ENCODE measurements around the gene CADPS.

Gene CADPS

DNA sequence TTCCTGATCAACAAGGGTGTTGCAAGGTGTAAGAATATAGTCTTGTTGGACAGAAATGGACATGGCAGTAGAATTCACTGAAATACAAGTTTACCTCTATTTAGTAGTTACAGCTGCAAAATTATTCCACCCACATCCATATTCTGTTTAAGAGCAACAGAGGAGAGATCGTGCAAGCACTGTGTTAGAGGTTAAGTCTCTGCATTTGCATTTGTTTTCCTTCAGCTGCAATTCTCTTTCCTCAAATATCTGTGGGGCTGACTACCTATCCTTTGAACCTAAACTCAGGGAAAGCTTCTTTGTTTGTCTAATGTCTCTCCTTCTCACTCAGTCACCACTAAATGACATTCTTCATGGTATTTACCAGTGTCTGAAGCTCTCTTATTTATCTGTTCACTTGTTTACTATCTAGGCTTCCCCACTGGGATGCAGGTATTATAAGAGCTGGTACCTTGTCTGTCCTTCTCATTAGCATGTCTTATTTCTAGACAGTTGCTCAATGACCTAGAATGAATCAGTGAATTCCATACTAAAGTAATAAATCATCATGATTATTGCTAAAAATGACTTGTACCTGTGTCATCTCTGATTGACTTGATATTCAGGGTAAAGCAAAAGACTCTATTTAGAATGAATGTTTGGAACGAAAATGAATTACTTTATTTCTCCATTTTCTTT lies 326.5 kb downstream of the CADPS start:
- DNase-seq, result no peak

GRCh38 chr3:62546266-62546665 lies 328.9 kb downstream of the CADPS start:
- DNase-seq, result no peak

- DNase-seq, result no peak
These were observed 333.0 kb downstream of the CADPS start for GRCh38 chr3:62542185-62542584.

GRCh38 chr3:62539762-62540161 lies 335.5 kb downstream of the CADPS start:
- DNase-seq, result no peak

DNA sequence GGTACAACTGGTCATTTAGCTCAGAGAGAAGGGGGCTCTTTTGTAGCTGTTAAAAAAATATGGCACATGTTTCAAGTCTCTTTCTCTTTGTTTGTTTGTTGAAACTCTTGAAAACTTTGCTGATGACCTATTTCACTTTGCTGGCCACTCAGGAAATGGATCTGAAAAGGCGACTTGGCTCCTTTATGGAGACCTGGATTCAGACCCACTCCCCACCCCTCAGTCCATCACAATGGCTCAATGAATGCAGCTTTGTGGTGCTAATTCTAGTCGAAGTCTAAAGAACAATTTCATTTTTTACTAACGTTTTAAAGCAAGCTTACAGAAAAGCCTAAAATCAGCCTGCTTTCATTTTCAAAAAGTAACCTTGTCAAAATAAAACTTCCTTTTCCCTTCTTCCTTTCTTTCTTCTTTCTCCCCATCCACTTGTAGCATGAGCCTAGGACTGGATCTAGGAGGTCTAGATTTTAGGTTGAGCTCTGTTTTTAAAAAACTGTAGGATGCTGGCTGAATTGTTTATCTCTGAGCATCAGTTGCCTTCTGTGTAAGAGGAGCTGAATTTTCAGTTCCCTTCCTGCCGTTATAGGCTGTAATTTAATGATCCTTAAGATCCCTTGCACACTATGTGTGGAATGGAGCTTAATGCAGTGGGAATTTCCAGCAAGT lies 336.4 kb downstream of the CADPS start:
- DNase-seq, result no peak

GRCh38 chr3:62534326-62534725 lies 340.9 kb downstream of the CADPS start:
- no peak for DNase-seq

- DNase-seq, result no peak
These were observed 342.4 kb downstream of the CADPS start for GRCh38 chr3:62532796-62533195.

DNA sequence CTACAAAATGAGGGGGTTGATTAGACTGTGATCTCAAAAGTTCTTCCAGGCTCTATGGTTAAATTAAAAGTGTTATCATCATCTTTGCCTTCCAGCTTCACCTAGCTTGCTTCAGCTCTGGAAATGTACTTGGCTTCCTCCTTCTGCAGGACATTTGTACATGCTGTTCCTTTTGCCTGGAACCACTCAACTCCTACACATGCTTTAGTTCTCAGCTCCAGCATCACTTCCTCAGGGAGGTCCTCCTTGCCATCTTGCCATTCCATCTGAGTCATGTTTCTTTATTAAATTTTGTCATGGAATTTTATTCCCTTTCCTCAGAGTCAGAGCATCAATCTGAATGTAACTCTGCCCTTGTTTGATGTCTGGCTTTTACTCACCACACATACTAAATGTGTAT lies 343.2 kb downstream of the CADPS start:
- DNase-seq, result no peak

DNA sequence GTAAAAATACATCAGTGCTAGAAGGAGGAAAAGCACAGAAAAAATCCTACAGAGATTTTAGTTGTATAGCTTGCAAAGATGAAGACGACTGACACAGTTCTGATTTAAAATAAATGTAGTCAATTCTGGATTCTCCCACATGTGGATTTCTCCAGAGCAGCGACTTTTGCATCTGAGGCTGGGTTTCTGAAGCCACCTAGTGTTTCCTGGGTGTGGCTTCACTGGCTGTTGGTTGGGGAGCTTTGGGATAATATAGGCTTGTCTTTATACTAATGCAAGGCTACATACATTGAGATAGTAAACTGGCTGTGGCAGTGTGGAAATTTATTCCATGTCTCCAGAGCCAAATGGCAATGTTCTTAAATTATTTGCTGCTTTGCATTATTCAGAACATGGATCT lies 343.7 kb downstream of the CADPS start:
- DNase-seq, result no peak

GRCh38 chr3:62529230-62529629 lies 346.0 kb downstream of the CADPS start:
- DNase-seq, result no peak

GRCh38 chr3:62527474-62527873 lies 347.7 kb downstream of the CADPS start:
- DNase-seq, result no peak

DNA sequence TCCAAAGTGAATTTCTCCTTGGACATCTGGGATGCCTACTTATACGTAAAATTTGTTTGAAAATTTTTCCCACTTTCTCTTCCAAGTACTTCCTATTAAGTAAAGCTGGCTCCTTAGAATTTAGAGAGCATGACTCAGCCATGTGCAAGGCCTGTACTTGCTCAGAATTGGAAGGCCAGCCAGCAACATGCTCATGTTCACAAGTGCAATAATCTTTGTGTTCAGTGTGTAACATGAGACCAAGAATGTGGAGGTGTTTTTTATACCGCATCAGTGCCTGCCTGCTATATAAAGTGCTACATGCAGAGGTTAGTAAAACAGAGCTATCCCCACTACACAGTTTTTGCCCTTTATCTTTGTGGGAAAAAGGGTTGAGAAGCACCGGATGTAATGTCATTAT lies 349.9 kb downstream of the CADPS start:
- DNase-seq, result no peak

DNA sequence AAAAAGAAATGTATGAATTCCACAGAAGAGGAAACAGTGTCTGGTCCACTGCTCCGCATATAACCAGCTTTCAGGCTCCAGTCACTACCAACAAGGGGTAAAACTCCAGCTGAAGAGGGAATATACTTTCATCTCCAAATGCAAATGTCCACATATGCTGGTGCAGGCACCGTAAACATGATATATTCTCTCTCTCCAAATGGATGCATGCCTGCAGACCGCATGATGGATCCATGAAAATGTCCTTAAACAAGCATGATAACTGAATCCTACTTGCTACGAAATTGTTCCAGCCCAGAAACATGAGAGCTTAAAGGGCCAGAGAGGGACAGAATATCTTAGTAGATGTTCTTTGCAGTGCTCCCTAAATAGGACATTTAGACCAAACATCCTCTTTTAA lies 351.5 kb downstream of the CADPS start:
- DNase-seq, result no peak

- DNase-seq, result no peak
These were observed 353.6 kb downstream of the CADPS start for GRCh38 chr3:62521464-62522105.

GRCh38 chr3:62503516-62503915 lies 371.7 kb downstream of the CADPS start:
- no peak for DNase-seq

DNA sequence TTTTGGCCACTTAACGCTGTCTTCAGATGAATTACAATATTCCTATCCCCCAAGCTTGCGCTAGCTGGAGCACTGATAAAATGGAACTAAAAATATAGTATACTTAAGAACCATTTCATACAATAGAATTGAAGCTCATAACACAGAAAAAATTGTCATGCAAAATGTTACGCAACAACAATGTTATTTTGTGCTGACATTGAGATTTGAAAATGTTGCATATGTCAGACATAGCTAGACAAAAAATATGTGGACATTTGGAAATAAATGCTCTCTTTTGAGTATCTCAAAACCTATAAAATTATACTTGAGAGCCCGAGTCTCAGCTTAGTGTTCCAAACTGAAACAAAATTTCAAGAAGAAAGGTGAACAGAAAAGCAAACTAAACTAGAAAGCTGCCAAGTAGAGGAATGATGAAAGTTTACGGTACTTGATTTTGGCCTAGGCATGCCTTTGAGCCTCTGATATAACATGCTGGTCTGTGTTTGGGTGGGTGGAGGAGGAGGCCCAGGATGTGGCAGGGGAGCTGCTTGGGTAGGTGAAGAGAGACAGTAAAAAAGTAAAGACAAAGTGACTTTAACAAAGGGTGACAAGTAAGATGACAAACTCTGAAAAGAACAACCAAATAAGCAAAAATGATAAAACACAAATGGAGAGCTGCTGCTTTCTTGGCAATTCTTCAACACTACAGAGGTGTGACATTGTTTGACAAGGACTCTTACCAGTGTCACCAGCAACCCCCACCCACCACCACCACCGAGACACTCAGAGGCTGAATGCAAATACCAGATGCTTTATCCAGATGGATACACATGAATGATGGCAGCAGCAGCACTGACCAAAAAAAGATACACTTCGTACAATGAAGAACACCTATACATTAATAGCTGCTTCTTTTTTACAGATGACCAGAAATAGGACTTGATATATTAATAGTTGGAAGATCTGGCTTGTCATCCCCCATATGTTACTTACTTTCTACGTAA lies 372.6 kb downstream of the CADPS start:
- DNase-seq, result no peak

DNA sequence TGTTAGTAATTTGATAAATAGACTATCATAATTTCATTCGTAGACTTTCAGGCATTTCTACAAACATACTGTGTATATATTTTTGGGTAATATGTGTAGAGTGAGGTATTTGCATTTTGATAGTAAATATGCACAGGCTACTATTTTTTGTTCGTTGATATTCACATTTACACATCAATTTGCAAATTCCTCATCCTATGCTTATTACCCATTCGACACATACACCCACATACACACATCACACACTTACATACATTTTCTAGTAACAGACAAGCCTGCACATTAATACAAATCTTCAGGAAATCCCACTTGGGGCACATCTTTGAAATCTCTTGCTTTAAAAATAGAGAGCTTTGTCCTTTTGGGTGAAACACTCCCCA lies 373.9 kb downstream of the CADPS start:
- no peak for DNase-seq

DNA sequence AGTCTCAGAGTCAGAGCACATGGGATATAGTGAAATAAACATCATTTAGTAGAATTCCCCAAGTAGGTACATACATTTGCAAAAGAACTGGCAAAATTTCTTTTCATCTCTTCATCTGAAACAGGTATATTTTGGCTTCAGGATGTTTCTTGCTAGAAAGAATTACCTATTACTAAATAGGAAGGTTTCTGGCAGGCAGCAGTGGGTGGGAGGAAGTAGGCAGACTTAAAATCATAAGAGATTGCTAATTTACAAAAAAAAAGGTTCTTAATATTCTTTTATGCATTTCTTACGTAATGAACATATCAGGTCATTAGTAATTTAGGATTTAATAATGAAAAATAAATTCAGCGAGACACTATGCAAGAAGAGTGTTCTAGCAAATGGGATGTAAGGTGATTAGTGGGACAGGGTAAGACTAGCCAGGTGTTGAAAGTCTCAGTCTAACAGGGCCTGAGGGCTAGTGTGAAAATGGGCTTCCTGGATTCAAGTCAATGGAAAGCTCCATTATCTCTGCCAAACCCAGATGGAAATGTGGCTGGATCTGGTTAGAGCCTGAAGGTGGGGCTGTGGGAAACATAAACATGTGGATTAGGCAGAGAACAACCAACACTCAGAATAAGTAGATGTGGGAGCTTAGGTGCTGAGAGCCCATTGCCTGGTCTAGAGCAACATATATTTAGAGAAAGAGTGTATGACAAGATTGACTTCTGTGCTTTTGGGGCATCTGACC lies 374.5 kb downstream of the CADPS start:
- DNase-seq, result no peak

DNA sequence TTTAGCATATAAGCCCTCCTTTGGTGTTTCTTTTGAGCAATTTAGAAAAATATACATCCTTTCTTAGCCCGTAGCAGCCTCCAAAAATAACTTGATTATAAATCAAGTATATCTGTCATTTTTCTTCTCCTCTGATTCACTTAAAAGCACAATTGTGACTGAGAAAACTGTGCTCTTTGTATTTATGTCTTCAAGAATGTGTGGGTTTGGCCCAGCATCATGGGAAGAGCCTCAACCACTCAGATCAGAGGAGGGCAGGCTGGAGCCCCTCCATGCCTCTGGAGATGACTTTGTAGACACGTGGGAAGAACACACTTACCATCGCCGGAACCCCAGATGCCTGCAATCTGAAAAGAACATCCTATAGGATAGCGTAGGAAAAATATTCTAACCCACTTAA lies 378.1 kb downstream of the CADPS start:
- DNase-seq, result no peak

DNA sequence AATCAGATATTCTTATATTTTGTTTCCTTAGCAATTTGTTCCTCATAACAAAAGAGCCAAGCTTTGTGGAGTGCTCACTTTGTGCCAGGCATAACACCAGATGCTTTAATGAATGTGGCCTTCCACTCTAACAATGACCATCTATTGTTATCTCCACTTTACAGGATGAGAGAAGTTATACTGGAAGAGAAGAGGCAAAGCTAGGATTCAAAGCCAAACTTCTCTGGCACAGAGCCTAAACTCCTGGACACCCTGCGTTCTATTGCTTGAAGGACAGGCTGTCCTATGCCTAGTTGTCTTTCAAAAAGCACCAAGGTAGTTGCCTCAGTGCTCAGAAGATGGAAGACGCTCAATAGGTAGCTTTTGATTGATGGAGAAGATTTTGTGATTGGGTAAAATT lies 378.7 kb downstream of the CADPS start:
- DNase-seq, result no peak

DNA sequence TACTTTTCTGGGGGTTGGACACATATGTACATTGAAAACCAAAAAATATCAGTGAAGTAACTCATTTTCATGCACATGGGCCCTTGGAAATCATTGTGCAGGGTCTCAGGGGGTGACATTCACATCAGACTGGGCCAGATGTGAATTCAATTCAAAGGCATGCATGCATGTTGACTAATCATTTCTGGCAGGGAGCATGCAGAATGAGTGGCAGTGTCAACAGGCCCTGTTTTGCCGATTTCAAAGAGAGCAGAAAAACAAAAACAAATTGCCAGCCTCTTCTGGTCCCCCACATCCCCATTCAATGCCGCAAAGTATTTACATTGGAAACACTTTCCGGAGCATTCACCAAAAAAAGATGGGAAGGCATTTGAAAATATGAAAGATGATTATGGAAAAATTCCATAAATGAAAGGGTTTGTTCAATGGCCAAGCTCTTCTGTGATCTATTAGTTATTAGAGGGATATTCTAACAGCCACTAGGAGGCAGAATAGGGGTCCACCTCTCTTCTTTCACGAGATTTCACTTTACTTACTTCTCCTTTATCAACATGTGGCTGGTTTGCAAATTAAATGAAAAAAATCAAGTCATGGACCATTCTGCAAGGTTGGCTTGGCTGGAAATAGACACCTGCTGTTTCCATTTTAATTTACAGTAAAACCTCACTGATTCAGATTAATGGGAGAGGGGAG lies 382.0 kb downstream of the CADPS start:
- DNase-seq, result no peak

DNA sequence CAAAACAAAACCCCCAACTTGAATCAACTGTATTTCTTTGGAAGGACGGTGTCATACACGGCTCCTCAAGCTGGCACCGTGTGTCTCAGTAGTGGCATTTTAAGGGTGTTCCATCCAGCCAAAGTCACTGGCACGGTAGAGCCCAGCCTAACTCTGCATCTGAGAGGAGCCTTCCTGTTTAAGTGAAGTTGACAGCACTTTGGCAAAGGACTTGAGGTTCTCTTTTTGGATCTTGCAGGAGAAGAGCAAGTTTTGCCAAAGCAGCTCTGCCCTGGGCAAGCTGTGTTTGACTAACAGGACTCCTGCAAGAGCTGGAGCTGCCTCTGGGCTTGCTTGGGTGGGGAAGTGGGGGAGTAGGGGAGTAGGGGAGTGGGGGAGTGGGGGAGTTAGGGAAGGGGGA lies 392.3 kb downstream of the CADPS start:
- no peak for DNase-seq

Data from activated CD4-positive, alpha-beta T cell treated with anti-CD3 and anti-CD28 coated beads, Interleukin-2, amount 50 U/mL, for 4 hours (primary cell).